ENCODE measurements around the gene GARIN5B.
"Not testable (repeated sequence)": the region's sequence is repeated elsewhere in the genome, so short reads cannot be mapped to it uniquely, and the experiment has no call there.

GARIN5B gene

DNA sequence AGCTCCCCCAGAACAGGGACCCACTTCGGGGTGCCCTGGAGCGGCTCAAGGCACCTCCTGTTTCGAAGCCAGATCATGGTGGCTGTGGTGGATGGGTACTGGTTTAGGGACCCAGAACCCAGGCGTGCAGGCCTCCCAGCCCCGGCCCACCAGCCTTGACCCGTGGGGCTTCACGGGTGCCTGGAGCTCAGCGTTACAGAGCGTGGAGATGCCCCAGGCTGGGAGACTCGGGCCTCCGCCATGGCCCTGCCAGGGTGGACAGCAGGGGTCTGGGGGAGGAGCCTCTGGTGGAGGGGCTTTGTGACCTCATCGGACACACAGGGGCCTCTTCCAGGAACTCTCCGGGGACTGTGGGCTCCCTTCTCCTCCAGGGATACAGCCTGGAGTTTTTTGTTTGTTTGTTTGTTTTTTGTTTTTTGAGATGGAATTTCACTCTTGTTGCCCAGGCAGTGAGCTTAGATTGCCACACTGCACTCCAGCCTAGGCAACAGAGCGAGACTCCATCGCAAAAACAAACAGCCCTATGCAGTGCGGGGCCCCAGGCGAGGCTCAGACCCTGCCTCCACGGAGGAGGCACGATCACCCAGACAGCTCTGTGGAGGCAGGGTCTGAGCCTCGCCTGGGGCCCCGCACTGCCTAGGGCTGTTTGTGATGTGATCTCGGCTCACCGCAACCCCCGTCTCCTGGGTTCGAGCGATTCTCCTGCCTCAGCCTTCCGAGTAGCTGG, at the start of gene GARIN5B:
GARIN5B (minus strand) TSS at position 271 of the 727 bp plus-strand sequence; CDS start at position 77, 194 bp downstream.
- TF ChIP-seq, protein P1, sequence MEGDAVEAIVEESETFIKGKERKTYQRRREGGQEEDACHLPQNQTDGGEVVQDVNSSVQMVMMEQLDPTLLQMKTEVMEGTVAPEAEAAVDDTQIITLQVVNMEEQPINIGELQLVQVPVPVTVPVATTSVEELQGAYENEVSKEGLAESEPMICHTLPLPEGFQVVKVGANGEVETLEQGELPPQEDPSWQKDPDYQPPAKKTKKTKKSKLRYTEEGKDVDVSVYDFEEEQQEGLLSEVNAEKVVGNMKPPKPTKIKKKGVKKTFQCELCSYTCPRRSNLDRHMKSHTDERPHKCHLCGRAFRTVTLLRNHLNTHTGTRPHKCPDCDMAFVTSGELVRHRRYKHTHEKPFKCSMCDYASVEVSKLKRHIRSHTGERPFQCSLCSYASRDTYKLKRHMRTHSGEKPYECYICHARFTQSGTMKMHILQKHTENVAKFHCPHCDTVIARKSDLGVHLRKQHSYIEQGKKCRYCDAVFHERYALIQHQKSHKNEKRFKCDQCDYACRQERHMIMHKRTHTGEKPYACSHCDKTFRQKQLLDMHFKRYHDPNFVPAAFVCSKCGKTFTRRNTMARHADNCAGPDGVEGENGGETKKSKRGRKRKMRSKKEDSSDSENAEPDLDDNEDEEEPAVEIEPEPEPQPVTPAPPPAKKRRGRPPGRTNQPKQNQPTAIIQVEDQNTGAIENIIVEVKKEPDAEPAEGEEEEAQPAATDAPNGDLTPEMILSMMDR (IDR thresholded peaks at IDR 0.05), result no peak

DNA sequence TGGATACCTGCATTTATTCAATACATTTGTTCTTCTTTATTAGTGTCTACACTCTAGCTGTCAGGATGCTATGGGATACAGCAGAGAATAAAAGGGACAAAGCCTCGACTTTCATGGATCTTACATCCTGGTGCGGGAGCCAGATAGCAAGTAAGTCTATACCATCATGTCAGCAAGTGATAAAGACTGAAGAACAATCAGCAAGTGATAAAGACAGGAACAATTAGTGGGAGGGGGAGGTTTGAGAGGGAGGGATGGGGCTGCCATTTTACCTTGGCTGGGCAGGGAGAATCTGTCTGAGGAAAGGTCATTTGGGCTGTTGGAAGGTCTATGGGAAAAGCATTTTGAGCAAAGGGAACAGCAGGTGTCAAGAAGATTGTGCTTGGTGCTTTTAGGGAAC, 47.1 kb upstream of the GARIN5B start:
- TF ChIP-seq, protein P1 (IDR thresholded peaks at IDR 0.05), result no peak

GRCh38 chr19:55408533-55408872, 45.4 kb upstream of the GARIN5B start:
- TF ChIP-seq, protein P1 (IDR thresholded peaks at IDR 0.05), result no peak

- TF ChIP-seq, protein P1 (IDR thresholded peaks at IDR 0.05), result no peak
These were observed 44.9 kb upstream of the GARIN5B start for GRCh38 chr19:55407800-55408532.

DNA sequence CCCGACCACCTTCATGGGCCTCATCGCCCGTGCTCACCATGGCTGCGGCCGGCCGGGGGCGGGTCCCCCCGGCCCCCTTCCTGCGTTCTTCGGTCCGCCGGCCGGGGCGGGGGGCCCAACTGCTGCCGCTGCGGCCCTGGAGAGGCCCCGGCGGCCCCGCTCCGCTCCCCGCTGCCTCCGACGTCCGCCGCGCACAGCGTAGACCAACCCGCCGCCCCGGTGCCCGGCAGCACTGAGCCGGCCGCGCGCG, 44.4 kb upstream of the GARIN5B start, which contains the start of gene UBE2S:
UBE2S (minus strand) TSS at position 239 of the 250 bp plus-strand sequence; CDS start at position 40, 199 bp downstream.
- TF ChIP-seq, protein P1 (IDR thresholded peaks at IDR 0.05), result not testable (repeated sequence)

DNA sequence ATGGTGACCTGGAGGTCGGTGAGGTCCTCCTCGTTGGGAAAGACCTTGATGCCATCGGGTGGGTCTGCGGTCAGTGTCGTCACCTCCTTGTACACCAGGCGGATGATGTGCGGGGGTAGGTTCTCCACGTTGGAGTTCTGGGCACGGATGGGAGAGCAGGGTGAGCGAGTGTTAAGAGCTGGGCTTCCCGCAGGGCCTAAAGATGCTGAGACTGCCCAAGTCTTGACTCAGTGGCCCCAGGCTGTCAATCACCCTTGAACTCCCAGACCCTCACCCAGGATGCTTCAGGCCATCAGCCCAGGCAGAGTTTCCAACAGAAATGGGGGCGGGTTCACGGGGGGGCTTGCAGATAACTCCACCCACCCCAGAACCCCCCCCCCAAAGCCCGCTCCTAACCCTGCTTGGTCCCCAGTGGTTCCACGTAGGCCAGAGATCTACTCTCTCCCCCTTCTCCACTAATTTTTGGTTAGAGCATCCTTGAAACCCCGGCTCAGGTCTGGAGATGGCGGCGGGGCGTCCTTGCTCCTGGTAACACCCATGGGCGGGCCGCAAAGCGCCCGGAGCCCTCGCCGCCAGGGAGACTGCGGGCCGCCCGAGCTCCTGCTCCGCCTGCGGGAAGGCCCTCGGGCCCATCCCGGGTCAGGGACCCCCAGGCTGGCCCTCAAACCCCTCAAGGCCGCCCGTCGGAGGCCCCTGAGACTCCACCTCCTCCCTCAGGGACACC, 43.9 kb upstream of the GARIN5B start:
- TF ChIP-seq, protein P1 (IDR thresholded peaks at IDR 0.05), result no peak

- TF ChIP-seq, protein P1 (IDR thresholded peaks at IDR 0.05), result no peak
These were observed 43.2 kb upstream of the GARIN5B start for GRCh38 chr19:55406091-55406825.
